Muscle of leg (tissue), 16 donors: ENCODE results near the gene ITGA5. TPM values are rescaled to one million over a fixed set of nuclear protein-coding genes. Genes with fewer than 3 reads are reported as not detected.

ENCODE experiments used
- DNase-seq: peaks from one replicate; pipeline ENCODE4 v3.0.0; 2013
- H3K27ac ChIP-seq: one replicate; pipeline ENCODE4 v1.5.1; 2013; ENCODE audit warnings: mild to moderate bottlenecking, low read length, control low read depth
- H3K27me3 ChIP-seq: one replicate; pipeline ENCODE4 v1.6.1; 2013; ENCODE audit warnings: low read length; ENCODE audit not compliant: control insufficient read depth, insufficient read depth
- H3K36me3 ChIP-seq: one replicate; pipeline ENCODE4 v1.6.1; 2013; ENCODE audit warnings: low read length; ENCODE audit not compliant: control insufficient read depth, insufficient read depth
- H3K4me1 ChIP-seq: one replicate; pipeline ENCODE4 v1.6.1; 2013; ENCODE audit warnings: low read length; ENCODE audit not compliant: control insufficient read depth, insufficient read depth
- H3K4me3 ChIP-seq: one replicate; pipeline ENCODE4 v1.5.1; 2013; ENCODE audit warnings: low read length, control low read depth
- H3K9me3 ChIP-seq: replicated peaks from 2 replicates; pipeline ENCODE4 v1.6.1; 2013; ENCODE audit warnings: low read depth, low read length; ENCODE audit not compliant: control insufficient read depth
- WGBS: methylation state at CpG from one replicate; pipeline ENCODE4 v1.1.5; 2013; ENCODE audit warnings: missing lambda C conversion rate; ENCODE audit not compliant: insufficient coverage; 5-methylcytosine and 5-hydroxymethylcytosine counted together
- long read RNA-seq, 11 donors: transcript quantifications; one replicate each; lab custom pipeline, GENCODE V29; 2026
- polyA plus RNA-seq, 8 donors: library from polyadenylated mRNA; unstranded; fragments of 120-200 nt; gene quantifications; one replicate each; pipeline versions ENCODE4 v1.2.1 to v1.2.3, GENCODE V29; 2013; ENCODE audit warnings: inconsistent platforms in 1 of 8, low replicate concordance in 1 of 8; ENCODE audit not compliant: insufficient read length in 8 of 8, insufficient read depth in 1 of 8
- total RNA-seq: library from RNA; stranded (reverse); fragments of 120-200 nt; gene quantifications from one replicate; pipeline ENCODE4 v1.2.4, GENCODE V29; 2013

Gene ITGA5
- total RNA-seq (70.7 TPM), polyA plus RNA-seq (100 to 1,000 TPM in 6 of 8 donors, 10 to 100 TPM in 2; 88.9 to 129 (median 111) TPM)
- long read RNA-seq, donor 1, full-length matches to known transcripts: 2 of 7 reads
- long read RNA-seq, donor 1, partial matches to known transcripts: 5 of 7 reads
- long read RNA-seq, donor 1, other reads (novel, unspliced or antisense): 0 of 7 reads
- long read RNA-seq, donor 2: 0 reads
- long read RNA-seq, donor 3, full-length matches to known transcripts: 5 of 16 reads
- long read RNA-seq, donor 3, partial matches to known transcripts: 11 of 16 reads
- long read RNA-seq, donor 3, other reads (novel, unspliced or antisense): 0 of 16 reads
- long read RNA-seq, donor 4, full-length matches to known transcripts: 1 of 6 reads
- long read RNA-seq, donor 4, partial matches to known transcripts: 5 of 6 reads
- long read RNA-seq, donor 4, other reads (novel, unspliced or antisense): 0 of 6 reads
- long read RNA-seq, donor 5, full-length matches to known transcripts: 5 of 59 reads
- long read RNA-seq, donor 5, partial matches to known transcripts: 54 of 59 reads
- long read RNA-seq, donor 5, other reads (novel, unspliced or antisense): 0 of 59 reads
- long read RNA-seq, donor 6, full-length matches to known transcripts: 5 of 24 reads
- long read RNA-seq, donor 6, partial matches to known transcripts: 19 of 24 reads
- long read RNA-seq, donor 6, other reads (novel, unspliced or antisense): 0 of 24 reads
- long read RNA-seq, donor 7, full-length matches to known transcripts: 12 of 27 reads
- long read RNA-seq, donor 7, partial matches to known transcripts: 15 of 27 reads
- long read RNA-seq, donor 7, other reads (novel, unspliced or antisense): 0 of 27 reads
- long read RNA-seq, donor 8, full-length matches to known transcripts: 3 of 9 reads
- long read RNA-seq, donor 8, partial matches to known transcripts: 6 of 9 reads
- long read RNA-seq, donor 8, other reads (novel, unspliced or antisense): 0 of 9 reads
- long read RNA-seq, donor 9, full-length matches to known transcripts: 5 of 24 reads
- long read RNA-seq, donor 9, partial matches to known transcripts: 19 of 24 reads
- long read RNA-seq, donor 9, other reads (novel, unspliced or antisense): 0 of 24 reads
- long read RNA-seq, donor 10, partial matches to known transcripts: 7 of 8 reads
- long read RNA-seq, donor 10, other reads (novel, unspliced or antisense): 0 of 8 reads
- long read RNA-seq, donor 11, full-length matches to known transcripts: 4 of 24 reads
- long read RNA-seq, donor 11, partial matches to known transcripts: 20 of 24 reads
- long read RNA-seq, donor 11, other reads (novel, unspliced or antisense): 0 of 24 reads

DNA sequence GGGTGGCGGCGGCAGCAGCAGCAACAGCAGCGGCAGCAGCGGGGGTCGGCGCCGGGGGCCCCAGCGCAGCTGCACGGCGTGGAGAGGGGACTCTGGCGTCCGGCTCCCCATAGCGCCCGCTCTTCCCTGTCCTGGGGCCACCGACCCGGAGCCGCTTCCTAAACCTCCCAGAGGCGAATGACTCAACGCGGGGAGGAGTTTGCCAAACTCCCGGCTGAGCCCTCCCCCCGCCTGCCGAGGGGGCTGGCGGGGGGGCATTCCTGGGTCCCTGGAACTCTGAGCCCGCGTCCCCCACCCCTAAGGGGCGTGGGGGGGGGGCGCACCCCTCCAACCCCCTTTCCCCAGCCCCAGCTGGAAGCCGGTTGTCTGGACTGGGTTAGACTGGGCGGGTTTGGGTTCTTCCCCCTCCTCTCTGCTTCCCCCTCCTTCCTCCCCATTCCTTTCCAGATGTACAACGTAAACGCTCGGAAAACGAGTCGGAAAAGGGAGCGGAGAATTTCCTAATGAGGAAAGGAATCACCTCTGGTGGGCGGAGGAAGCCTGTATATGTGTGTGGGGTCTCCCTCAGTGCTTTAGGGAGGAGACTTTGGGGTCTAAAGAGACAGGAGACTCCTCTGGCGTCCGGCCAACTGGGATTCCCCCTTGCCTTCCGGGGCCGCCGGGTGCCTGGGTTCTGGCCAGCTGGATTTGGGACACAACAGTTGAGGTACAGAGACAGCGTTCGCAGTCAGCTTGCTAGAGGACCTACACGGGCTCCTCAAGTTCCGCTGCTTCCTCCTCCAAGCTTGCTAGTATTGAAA, at the start of gene ITGA5:
Gene ITGA5, minus strand, starts transcription at position 179 of the 800 bp plus-strand sequence. Its CDS starts 68 bp downstream, at position 111.
- no peaks in the 10 kb centered on the region for H3K9me3 ChIP-seq
- peak within 1 kb of the TSS; percentile 91 for H3K27ac ChIP-seq
- peaks cover 59% of the 10 kb centered on the region for H3K4me1 ChIP-seq
- H3K27me3 ChIP-seq: no peaks in the 10 kb centered on the region
- H3K4me3 ChIP-seq: peak within 1 kb of the TSS; percentile 76
- WGBS: 3% methylated on average over 23 of the region's 46 CpGs
- DNase-seq: peak; percentile 91
- H3K36me3 ChIP-seq: no peaks in the 10 kb centered on the region

DNA sequence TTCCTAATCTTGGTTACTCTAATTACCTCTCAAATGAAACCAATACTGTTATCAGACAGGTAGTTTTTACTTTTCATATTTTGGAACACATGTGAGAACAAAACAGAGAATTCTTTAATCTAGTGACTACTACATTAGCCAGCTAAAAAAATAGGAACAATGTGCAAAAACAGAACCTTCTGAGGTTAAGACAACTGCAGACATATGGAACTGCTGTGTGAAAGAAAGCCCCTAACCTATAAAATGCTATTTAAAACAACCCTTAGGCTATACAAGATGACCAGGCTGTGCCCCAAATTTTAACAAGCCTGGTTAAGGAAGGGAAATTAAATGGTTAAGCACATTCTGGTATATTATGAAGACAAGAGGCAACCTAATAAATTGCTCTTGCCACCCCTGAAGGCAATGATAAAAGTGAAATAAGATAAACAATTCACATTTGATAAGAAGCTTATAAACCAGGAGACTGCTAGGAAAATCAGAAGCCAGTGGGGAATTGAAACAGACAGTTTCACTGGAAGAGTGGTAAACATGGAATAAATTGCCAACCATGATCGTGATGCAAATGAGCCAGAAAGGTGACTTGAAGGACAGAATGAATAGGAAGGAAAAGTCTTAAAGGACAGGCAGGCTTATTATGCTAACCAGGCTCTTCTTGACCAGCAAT, 46.9 kb upstream of the ITGA5 start:
- no peaks in the 10 kb centered on the region for H3K9me3 ChIP-seq
- H3K4me3 ChIP-seq: no peak overlapping the region
- DNase-seq: no peak
- WGBS: 67% methylated on average over 1 of the region's 1 CpG
- H3K4me1 ChIP-seq: no peaks in the 10 kb centered on the region
- no peaks in the 10 kb centered on the region for H3K36me3 ChIP-seq
- no peaks in the 10 kb centered on the region for H3K27me3 ChIP-seq
- H3K27ac ChIP-seq: no peak overlapping the region

DNA sequence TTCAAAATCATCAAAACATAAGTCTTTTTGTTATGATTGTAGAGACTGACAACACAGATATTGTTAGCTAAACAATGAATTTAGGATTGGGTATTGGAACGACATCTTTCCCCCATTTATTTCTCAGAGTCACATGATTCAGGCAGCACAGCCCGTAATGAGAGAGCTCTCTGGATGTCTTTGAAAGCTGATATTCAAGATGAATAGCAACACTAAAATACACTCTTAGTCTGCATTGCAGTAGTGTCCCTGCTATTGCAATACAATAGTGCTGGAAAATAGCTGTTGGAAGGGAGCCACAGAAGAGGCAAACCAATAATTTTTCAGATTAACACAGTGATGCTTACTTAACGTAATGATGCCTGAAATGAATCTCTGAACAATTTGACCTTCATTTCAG, 44.4 kb upstream of the ITGA5 start:
- H3K36me3 ChIP-seq: no peaks in the 10 kb centered on the region
- no peaks in the 10 kb centered on the region for H3K9me3 ChIP-seq
- H3K4me1 ChIP-seq: no peaks in the 10 kb centered on the region
- H3K27ac ChIP-seq: no peak overlapping the region
- no peaks in the 10 kb centered on the region for H3K27me3 ChIP-seq
- DNase-seq: no peak
- WGBS: no CpG with 5 or more reads among the region's 3 CpGs
- H3K4me3 ChIP-seq: no peak overlapping the region

DNA sequence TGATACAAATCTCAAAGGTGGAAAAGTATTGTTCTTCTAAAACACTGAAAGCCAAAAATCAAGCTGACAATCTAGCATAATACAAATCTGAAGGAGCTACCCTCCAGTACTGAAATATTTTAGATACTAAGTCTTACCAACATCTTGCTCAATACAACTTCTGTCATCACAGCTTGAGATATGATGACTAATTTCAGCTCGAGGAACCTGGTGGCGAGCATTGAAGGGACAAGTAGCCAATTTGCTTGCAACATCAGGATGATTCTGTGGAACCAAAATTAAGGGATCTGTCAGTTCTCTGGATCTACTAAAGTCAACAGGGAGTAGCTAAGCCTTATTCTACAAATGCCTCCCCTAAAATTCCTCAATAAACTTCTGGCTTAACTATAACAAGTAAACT, 44.0 kb upstream of the ITGA5 start:
- Histone ChIP-seq H3K9me3 (no peaks in the 10 kb centered on the region), H3K4me3 (no peak overlapping the region), H3K27ac (no peak overlapping the region), H3K27me3 (no peaks in the 10 kb centered on the region), H3K36me3 (no peaks in the 10 kb centered on the region), H3K4me1 (no peaks in the 10 kb centered on the region)
- WGBS: no CpG with 5 or more reads among the region's 2 CpGs
- DNase-seq: no peak

DNA sequence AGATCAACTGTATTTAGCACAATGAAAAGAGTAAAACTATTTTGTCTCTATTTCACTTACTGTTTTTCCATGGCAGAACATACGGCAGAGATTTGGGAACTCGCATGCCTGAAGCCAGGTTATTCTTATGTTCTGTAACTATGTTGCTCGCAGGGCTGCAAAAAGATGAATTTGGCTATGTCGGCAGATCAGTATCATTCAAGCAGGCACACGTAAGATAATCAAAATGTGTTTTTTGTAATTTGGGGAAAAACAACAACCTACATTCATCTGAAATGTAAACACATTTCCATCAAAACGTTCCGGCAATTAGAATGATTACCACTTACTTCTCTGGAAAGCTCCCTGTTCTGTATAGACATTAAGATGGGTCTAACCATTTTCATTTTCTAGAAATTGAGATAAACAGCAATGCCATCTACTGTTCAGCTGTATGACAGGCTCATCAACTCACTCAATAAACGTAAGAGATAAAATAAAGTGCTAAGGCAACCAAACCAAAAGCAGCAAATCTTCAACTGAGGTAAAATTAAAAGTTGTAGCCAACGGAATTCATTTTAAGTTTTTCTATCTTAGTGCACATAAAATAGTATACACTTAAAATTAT, 41.4 kb upstream of the ITGA5 start:
- no CpG with 5 or more reads among the region's 9 CpGs for WGBS
- DNase-seq: no peak
- H3K4me1 ChIP-seq: no peaks in the 10 kb centered on the region
- H3K4me3 ChIP-seq: no peak overlapping the region
- no peaks in the 10 kb centered on the region for H3K9me3 ChIP-seq
- H3K36me3 ChIP-seq: no peaks in the 10 kb centered on the region
- H3K27me3 ChIP-seq: no peaks in the 10 kb centered on the region
- H3K27ac ChIP-seq: no peak overlapping the region

DNA sequence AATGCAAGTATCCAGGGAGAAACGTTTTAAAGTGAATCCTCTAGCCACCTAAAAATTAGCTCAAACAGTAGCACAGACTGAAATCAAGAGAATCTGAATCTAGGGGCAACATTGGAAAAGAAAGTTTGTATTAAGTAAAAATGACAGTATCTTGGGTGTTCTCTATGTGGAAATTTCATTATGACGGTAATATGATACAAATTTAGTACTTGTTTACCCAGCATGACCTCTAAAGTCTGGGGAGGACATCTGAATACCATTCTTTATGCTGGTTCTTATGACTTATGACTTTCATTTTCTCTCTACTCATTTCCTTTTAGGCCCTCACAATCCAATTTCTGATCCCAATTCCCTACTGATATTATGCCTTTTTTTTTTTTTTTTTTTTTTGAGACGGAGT, 40.3 kb upstream of the ITGA5 start:
- DNase-seq: no peak
- H3K36me3 ChIP-seq: no peaks in the 10 kb centered on the region
- no peak overlapping the region for H3K4me3 ChIP-seq
- WGBS: no CpG with 5 or more reads among the region's 3 CpGs
- H3K9me3 ChIP-seq: no peaks in the 10 kb centered on the region
- H3K27ac ChIP-seq: no peak overlapping the region
- no peaks in the 10 kb centered on the region for H3K4me1 ChIP-seq
- H3K27me3 ChIP-seq: no peaks in the 10 kb centered on the region

DNA sequence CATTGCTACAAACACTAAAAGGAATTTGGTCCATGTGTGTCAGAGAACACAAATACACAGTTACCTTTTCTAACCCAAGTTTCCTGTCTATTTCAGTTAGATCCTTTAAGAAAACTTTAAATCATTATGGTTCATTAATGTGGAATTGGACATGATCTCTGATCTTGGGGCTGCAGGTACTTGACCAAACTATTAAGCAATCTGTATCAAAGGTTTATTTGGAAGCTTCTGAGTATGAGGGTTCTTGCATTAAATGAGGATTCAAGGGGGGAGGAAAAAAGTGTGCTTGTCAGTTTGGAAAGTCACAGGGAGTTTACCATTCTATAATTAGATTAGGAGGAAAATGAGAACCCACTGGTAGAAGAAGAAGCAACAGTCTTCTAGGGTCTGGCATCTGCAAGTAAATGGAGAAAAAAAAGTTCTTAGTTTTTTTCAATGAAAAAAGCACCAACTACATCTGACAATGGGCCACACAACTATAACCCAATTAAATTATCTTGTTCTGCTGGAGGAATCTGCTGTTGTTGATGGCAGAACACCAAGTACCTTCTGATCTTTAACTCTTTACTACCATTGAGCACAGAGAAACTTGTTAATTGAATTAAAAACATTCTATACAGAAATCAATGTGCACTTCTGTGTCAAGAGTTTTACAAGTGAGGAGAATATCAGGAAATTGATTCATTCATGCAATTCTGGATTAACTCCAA, 36.8 kb upstream of the ITGA5 start:
- Histone ChIP-seq H3K4me3 (no peak overlapping the region), H3K36me3 (no peaks in the 10 kb centered on the region), H3K27ac (no peak overlapping the region), H3K27me3 (no peaks in the 10 kb centered on the region), H3K4me1 (no peaks in the 10 kb centered on the region), H3K9me3 (no peaks in the 10 kb centered on the region)
- DNase-seq: no peak

DNA sequence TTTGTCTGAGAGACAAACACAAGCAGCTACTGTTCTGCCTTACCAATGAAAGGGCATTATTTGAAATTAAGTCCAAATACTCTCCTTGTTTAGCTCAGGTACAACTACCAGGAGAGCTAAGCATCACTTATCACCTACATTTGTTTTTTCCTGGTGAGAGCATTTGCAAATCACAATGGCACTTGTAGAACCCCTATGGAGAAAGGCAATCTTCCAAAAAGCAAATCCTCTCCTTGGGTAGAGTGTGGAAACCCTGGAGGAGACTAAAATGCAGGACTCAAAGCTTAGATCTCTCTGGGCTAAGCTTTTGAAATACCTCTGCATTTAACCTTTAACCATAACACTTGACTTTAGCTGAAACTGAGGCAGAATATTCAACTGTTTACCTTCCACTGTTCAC, 33.6 kb upstream of the ITGA5 start:
- Histone ChIP-seq H3K4me1 (no peaks in the 10 kb centered on the region), H3K9me3 (no peaks in the 10 kb centered on the region), H3K27me3 (no peaks in the 10 kb centered on the region), H3K36me3 (no peaks in the 10 kb centered on the region), H3K4me3 (no peak overlapping the region), H3K27ac (no peak overlapping the region)
- DNase-seq: no peak
